Fibroblast of lung (primary cell): Measurements from ENCODE around the gene RPL19. TPM values are rescaled to one million over a fixed set of nuclear protein-coding genes. Genes with fewer than 3 reads are reported as not detected.

ENCODE experiments used
- DNase-seq, 2 donors: peaks; one replicate each; pipeline versions ENCODE4 v3.0.0 to v3.0.0-alpha.2; 2010; ENCODE audit warnings: low read depth in 2 of 2
- H2AFZ ChIP-seq: 2 replicates; pipeline ENCODE4 v1.5.1; 2012; ENCODE audit warnings: low read length, control low read depth, inconsistent platforms
- H3K27ac ChIP-seq: 2 replicates; pipeline ENCODE4 v1.5.1; 2011; ENCODE audit warnings: low read length, control low read depth; ENCODE audit not compliant: insufficient read depth
- H3K27me3 ChIP-seq: 2 replicates; pipeline ENCODE4 v1.5.1; 2011; ENCODE audit warnings: mild to moderate bottlenecking, low read length; ENCODE audit not compliant: control insufficient read depth, insufficient read depth
- H3K36me3 ChIP-seq: 2 replicates; pipeline ENCODE4 v1.5.1; 2011; ENCODE audit warnings: low read length; ENCODE audit not compliant: control insufficient read depth, insufficient read depth
- H3K4me1 ChIP-seq: 2 replicates; pipeline ENCODE4 v1.5.1; 2011; ENCODE audit warnings: low read length; ENCODE audit not compliant: control insufficient read depth, insufficient read depth; ENCODE audit errors: extremely low read depth
- H3K4me2 ChIP-seq: 2 replicates; pipeline ENCODE4 v1.5.1; 2011; ENCODE audit warnings: low read length, control low read depth; ENCODE audit not compliant: insufficient read depth; ENCODE audit errors: extremely low read depth
- H3K4me3 ChIP-seq, 4 experiments: fragments of 200-600 bp in 1 of 4; sonication (generic) in 1 of 4; replicated peaks in 1 of 4; 2 replicates each; pipeline ENCODE4 v1.5.1; 2011 to 2016; ENCODE audit warnings: low read length in 4 of 4, low read depth in 3 of 4, mild to moderate bottlenecking in 3 of 4, control low read depth in 2 of 4, inconsistent platforms in 1 of 4, mixed read lengths in 1 of 4; ENCODE audit not compliant: insufficient read depth in 1 of 4; ENCODE audit errors: control extremely low read depth in 1 of 4
- H3K79me2 ChIP-seq: 2 replicates; pipeline ENCODE4 v1.5.1; 2012; ENCODE audit warnings: mild to moderate bottlenecking, low read length, inconsistent platforms; ENCODE audit not compliant: control insufficient read depth, insufficient read depth
- H3K9ac ChIP-seq: 2 replicates; pipeline ENCODE4 v1.5.1; 2011; ENCODE audit warnings: mild to moderate bottlenecking, low read length, control low read depth; ENCODE audit not compliant: insufficient read depth
- H3K9me3 ChIP-seq: 2 replicates; pipeline ENCODE4 v1.5.1; 2012; ENCODE audit warnings: low read depth, low read length; ENCODE audit not compliant: control insufficient read depth, insufficient read depth
- H4K20me1 ChIP-seq: 2 replicates; pipeline ENCODE4 v1.5.1; 2011; ENCODE audit warnings: low read length; ENCODE audit not compliant: control insufficient read depth, insufficient read depth; ENCODE audit errors: extremely low read depth
- CTCF ChIP-seq, 2 donors: IDR thresholded peaks in 1 of 2; conservative IDR thresholded peaks in 1 of 2; 1 replicate in 1 of 2; 2 replicates in 1 of 2; pipeline ENCODE4 v1.5.1; 2011 to 2012; ENCODE audit warnings: low read length in 2 of 2, control low read depth in 1 of 2, inconsistent platforms in 1 of 2, low read depth in 1 of 2, mild to moderate bottlenecking in 1 of 2
- EZH2 ChIP-seq: IDR thresholded peaks from 2 replicates; pipeline ENCODE4 v1.5.1; 2012; ENCODE audit warnings: low read length, control low read depth, mild to moderate bottlenecking; ENCODE audit errors: missing control alignments
- polyA plus RNA-seq, 2 donors: library from polyadenylated mRNA; depleted of rRNA in 1 of 2; stranded (reverse) in 1 of 2; unstranded in 1 of 2; fragments of >200 nt; gene quantifications; 2 replicates each; pipeline ENCODE4 v1.2.1, GENCODE V29; 2011 to 2012; ENCODE audit warnings: missing spikeins in 1 of 2
- total RNA-seq: library from RNA; depleted of rRNA; stranded (reverse); fragments of >200 nt; gene quantifications from 2 replicates; pipeline ENCODE4 v1.2.1, GENCODE V29; 2014

RPL19 gene
- total and polyA plus RNA-seq, 2 donors (not counting 1 experiment from before 2014, with no cell fraction given) = 1,378 to 1,814 TPM

GRCh38 chr17:39193346-39193745 lies 6.7 kb upstream of the RPL19 start:
- H3K27ac ChIP-seq = no peak overlapping the region

GRCh38 chr17:39194089-39194984 lies 5.7 kb upstream of the RPL19 start:
- peaks cover 15% of the 10 kb centered on the region for H3K36me3 ChIP-seq
- TF ChIP-seq CTCF (conservative IDR thresholded peaks at IDR 0.05 in 1 of 2, IDR thresholded peaks at IDR 0.05 in 1 of 2; ENCODE audit: low read depth in 1 of 2, low read length in 2 of 2) = peak; percentile 40 to 57
- no peak for TF ChIP-seq EZH2
- H3K4me1 ChIP-seq = peaks cover 10% of the 10 kb centered on the region
- H3K27me3 ChIP-seq = no peaks in the 10 kb centered on the region
- peak overlapping the region in 1 of 4 experiments; percentile 84 for H3K4me3 ChIP-seq
- no peak overlapping the region for H2AFZ ChIP-seq
- H3K4me2 ChIP-seq = peak overlapping the region; percentile 48
- peak; percentile 58 to 69 for DNase-seq
- H4K20me1 ChIP-seq = no peaks in the 10 kb centered on the region
- no peaks in the 10 kb centered on the region for H3K9me3 ChIP-seq
- H3K27ac ChIP-seq = no peak overlapping the region
- no peak overlapping the region for H3K9ac ChIP-seq
- H3K79me2 ChIP-seq = peaks cover 14% of the 10 kb centered on the region

More at GRCh38 chr17:39193346-39193745, 6.7 kb upstream of the RPL19 start:
- TF ChIP-seq CTCF (conservative IDR thresholded peaks at IDR 0.05 in 1 of 2, IDR thresholded peaks at IDR 0.05 in 1 of 2; ENCODE audit: low read depth in 1 of 2, low read length in 2 of 2) (no peak), EZH2 (no peak)
- peaks cover 10% of the 10 kb centered on the region for H3K4me1 ChIP-seq
- no peak overlapping the region for H3K9ac ChIP-seq
- H3K36me3 ChIP-seq = peaks cover 17% of the 10 kb centered on the region
- no peak overlapping the region for H3K4me3 ChIP-seq
- no peaks in the 10 kb centered on the region for H3K9me3 ChIP-seq
- peaks cover 14% of the 10 kb centered on the region for H3K79me2 ChIP-seq
- H3K27me3 ChIP-seq = no peaks in the 10 kb centered on the region
- no peak overlapping the region for H3K4me2 ChIP-seq
- H4K20me1 ChIP-seq = no peaks in the 10 kb centered on the region
- no peak for DNase-seq
- no peak overlapping the region for H2AFZ ChIP-seq

GRCh38 chr17:39194985-39195524 lies 5.0 kb upstream of the RPL19 start:
- Histone ChIP-seq H3K4me1 (peaks cover 10% of the 10 kb centered on the region), H3K27ac (no peak overlapping the region), H3K9ac (no peak overlapping the region), H3K4me3 (peak overlapping the region in 1 of 4 experiments; percentile 84), H4K20me1 (no peaks in the 10 kb centered on the region), H3K27me3 (no peaks in the 10 kb centered on the region), H3K4me2 (peak overlapping the region; percentile 48), H3K36me3 (peaks cover 15% of the 10 kb centered on the region), H3K9me3 (no peaks in the 10 kb centered on the region), H2AFZ (no peak overlapping the region), H3K79me2 (peaks cover 14% of the 10 kb centered on the region)
- DNase-seq = no peak
- TF ChIP-seq EZH2 (no peak), CTCF (conservative IDR thresholded peaks at IDR 0.05 in 1 of 2, IDR thresholded peaks at IDR 0.05 in 1 of 2; ENCODE audit: low read depth in 1 of 2, low read length in 2 of 2) (no peak)
